GM12875 (cell line): ENCODE data around the gene BST1.

ENCODE experiments used
- H3K4me3 ChIP-seq: one replicate; pipeline ENCODE4 v1.5.1; 2011; ENCODE audit warnings: low read depth, low read length, control low read depth
- CTCF ChIP-seq: IDR thresholded peaks from 2 replicates; pipeline ENCODE4 v1.5.1; 2011; ENCODE audit warnings: low read depth, mild to moderate bottlenecking, control low read depth, inconsistent platforms, low read length, moderate library complexity, borderline replicate concordance; ENCODE audit not compliant: insufficient read depth

BST1 gene

DNA sequence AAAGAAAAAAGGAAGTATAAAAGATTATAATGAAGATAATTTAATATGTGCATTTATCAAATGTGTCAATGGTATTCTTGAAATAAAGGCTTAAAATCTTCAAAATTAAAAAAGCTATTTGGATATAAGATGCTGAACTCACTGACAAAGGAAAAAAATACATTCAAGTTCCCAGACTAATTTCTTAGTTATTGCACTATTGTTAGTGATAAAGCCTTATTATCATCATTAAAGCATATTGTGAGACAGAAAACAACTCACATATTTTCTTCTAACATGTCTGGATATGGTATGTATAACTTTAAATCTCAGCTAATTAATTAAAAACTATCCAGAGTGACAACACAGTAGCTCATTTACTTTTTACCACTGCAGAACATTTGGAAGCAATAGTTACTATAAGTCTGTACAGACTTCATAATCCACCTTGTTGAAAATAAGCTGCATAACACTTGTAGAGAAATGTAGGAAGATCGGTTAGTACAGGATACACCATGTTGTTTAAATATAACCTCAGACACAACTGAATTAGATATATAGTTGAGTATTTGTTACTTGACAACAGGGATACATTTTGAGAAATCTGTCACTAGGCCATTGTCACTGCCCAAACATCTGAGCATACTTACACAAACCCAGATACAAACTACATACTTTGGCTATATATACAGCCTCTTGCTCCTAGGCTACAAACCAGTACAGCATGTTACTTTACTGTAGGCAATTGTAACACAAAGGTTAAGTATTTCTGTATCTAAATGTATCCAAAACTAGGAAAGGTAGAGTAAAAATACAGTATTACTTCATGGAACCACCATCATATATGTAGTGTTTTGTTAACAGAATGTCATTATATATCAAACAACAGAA is 34.1 kb upstream of the BST1 start:
- H3K4me3 ChIP-seq, result no peak overlapping the region
- no peak for TF ChIP-seq CTCF

GRCh38 chr4:15670576-15670975 is 32.3 kb upstream of the BST1 start:
- TF ChIP-seq CTCF, result no peak
- no peak overlapping the region for H3K4me3 ChIP-seq

DNA sequence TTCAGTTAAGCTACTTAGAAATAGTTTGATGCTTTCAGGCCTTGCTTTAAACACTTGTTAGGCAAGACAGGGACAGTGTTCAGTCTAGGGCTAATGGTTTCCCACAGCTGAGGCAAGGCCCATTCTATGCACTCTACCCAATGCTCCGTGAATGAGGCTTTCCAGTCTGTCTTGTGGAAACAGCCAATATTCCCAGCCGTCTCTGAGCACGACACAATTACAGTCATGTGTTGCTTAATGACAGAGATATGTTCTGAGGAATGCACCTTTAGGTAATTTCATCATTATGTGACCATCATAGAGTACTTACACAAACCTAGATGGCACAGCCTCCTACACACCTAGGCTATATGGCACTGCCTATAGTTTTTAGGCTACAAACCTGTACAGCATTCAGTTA is 30.8 kb upstream of the BST1 start:
- H3K4me3 ChIP-seq, result no peak overlapping the region
- TF ChIP-seq CTCF, result no peak

DNA sequence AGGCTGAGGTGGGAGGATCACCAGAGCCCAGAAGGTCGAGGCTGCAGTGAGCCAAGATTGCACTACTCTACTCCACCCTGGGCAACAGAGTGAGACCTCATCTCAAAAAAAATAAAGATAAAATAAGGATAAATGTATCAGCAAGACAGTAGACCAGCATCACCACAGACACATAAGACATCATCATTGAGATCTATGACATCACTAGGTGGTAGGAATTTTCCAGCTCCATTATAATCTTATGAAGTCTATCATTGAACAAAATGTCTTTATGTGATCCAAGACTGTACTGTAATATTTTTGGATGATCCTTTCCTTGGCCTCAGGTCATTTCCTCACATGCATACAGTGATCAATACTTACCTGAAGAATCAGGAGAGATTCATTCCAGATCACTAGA is 29.5 kb upstream of the BST1 start:
- no peak for TF ChIP-seq CTCF
- no peak overlapping the region for H3K4me3 ChIP-seq

DNA sequence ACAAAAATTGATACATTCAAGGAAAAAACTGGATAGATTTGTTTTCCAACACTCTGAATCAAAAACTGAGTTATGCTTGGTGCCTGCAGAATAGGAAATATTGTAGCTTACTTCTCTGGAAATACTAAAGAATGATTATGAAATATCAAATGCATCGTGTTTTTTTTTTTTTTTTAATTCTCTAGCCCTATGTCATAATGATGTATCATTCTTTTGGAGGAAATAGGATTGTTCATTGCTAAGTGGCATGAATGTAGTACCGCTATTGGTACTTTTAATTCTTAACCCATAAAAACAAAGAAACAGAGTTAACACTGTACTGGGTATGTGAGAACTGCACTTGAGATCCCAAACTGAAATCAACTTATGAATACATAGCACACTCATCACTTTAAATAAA is 28.8 kb upstream of the BST1 start:
- no peak overlapping the region for H3K4me3 ChIP-seq
- TF ChIP-seq CTCF, result no peak

GRCh38 chr4:15674926-15675325 is 27.9 kb upstream of the BST1 start:
- TF ChIP-seq CTCF, result no peak
- no peak overlapping the region for H3K4me3 ChIP-seq

GRCh38 chr4:15675356-15675755 is 27.5 kb upstream of the BST1 start:
- TF ChIP-seq CTCF, result no peak
- no peak overlapping the region for H3K4me3 ChIP-seq
